ENCODE measurements around the gene CMSS1. TPM values are rescaled to one million over a fixed set of nuclear protein-coding genes. Genes with fewer than 3 reads are reported as not detected.

Gene CMSS1
- total and polyA plus RNA-seq, 4 donors = 3.8 to 19.5 (median 7.5) TPM

- TF ChIP-seq GABPA (IDR thresholded peaks at IDR 0.05 in 1 of 2, conservative IDR thresholded peaks at IDR 0.05 in 1 of 2) = no peak
- TF ChIP-seq HNF4G (IDR thresholded peaks at IDR 0.05) = no peak
- TF ChIP-seq MAX (IDR thresholded peaks at IDR 0.05) = no peak
- no peak for TF ChIP-seq SP1 (IDR thresholded peaks at IDR 0.05)
- TF ChIP-seq NR2F2 (IDR thresholded peaks at IDR 0.05) = no peak
- no peak for TF ChIP-seq YY1 (IDR thresholded peaks at IDR 0.05)
- TF ChIP-seq REST (IDR thresholded peaks at IDR 0.05) = no peak
- no peak for TF ChIP-seq ATF3 (IDR thresholded peaks at IDR 0.05)
- no peak for TF ChIP-seq ZBTB33 (IDR thresholded peaks at IDR 0.05)
- no peak for TF ChIP-seq EGR1 (IDR thresholded peaks at IDR 0.05; ENCODE audit: low read depth in 2 of 2)
- TF ChIP-seq FOXA2 (IDR thresholded peaks at IDR 0.05) = no peak
- no peak for TF ChIP-seq RAD21 (IDR thresholded peaks at IDR 0.05)
- TF ChIP-seq FOXA1 (IDR thresholded peaks at IDR 0.05) = no peak
- no peak for TF ChIP-seq TAF1 (conservative IDR thresholded peaks at IDR 0.05)
- no peak for TF ChIP-seq CTCF (IDR thresholded peaks at IDR 0.05; ENCODE audit: low read depth, low read length, missing input control)
- TF ChIP-seq HNF4A (conservative IDR thresholded peaks at IDR 0.05) = no peak
- no peak for TF ChIP-seq JUND (IDR thresholded peaks at IDR 0.05)
- TF ChIP-seq RXRA (IDR thresholded peaks at IDR 0.05) = no peak
- peaks cover 0 to under 1% (median 0%) of the 10 kb centered on the region in 4 donors for H3K36me3 ChIP-seq (ENCODE audit: control insufficient read depth in 4 of 4, insufficient read depth in 3 of 4, low read depth in 1 of 4, low read length in 3 of 4)
- no peak for DNase-seq (ENCODE audit: low spot score)
- no peak overlapping the region for H3K9ac ChIP-seq (ENCODE audit: low read depth in 1 of 2, low read length in 2 of 2)
- no peak overlapping the region for H3K4me3 ChIP-seq (ENCODE audit: low read depth in 1 of 3, low read length in 3 of 3)
- H3K27ac ChIP-seq (ENCODE audit: low read depth in 1 of 2, low read length in 2 of 2) = no peak overlapping the region
- no peaks in the 10 kb centered on the region for H3K4me1 ChIP-seq (ENCODE audit: control insufficient read depth in 4 of 4, insufficient read depth in 4 of 4, low read length in 3 of 4)
- WGBS = 90% methylated on average over 1 of the region's 1 CpG
- H3K27me3 ChIP-seq (ENCODE audit: control insufficient read depth in 4 of 4, insufficient read depth in 4 of 4, low read length in 3 of 4) = no peaks in the 10 kb centered on the region
- no peaks in the 10 kb centered on the region for H3K9me3 ChIP-seq (ENCODE audit: control insufficient read depth in 4 of 4, low read length in 3 of 4)
Observed at GRCh38 chr3:100027321-100027720, 209.7 kb downstream of the CMSS1 start.
